H9 (cell line): ENCODE measurements around the gene MEPCE. TPM values are rescaled to one million over a fixed set of nuclear protein-coding genes. Genes with fewer than 3 reads are reported as not detected.

Experiments used
- DNase-seq: peaks from one replicate; pipeline ENCODE4 v3.0.0-alpha.2; 2017
- H2AFZ ChIP-seq: one replicate; pipeline ENCODE4 v1.6.1; 2013; ENCODE audit warnings: mild to moderate bottlenecking, low read length, control low read depth, moderate library complexity
- H2AK5ac ChIP-seq: 2 replicates; pipeline ENCODE4 v1.6.1; 2013; ENCODE audit warnings: low read length, control low read depth, mixed read lengths; ENCODE audit not compliant: insufficient read length
- H2BK120ac ChIP-seq: one replicate; pipeline ENCODE4 v1.6.1; 2013; ENCODE audit warnings: low read depth, mild to moderate bottlenecking, low read length, control low read depth, inconsistent platforms; ENCODE audit not compliant: poor library complexity, severe bottlenecking
- H2BK12ac ChIP-seq: 2 replicates; pipeline ENCODE4 v1.6.1; 2013; ENCODE audit warnings: low read length, control low read depth, mixed read lengths, low read depth; ENCODE audit not compliant: insufficient read length
- H2BK15ac ChIP-seq: 2 replicates; pipeline ENCODE4 v1.6.1; 2013; ENCODE audit warnings: low read depth, low read length, control low read depth
- H2BK20ac ChIP-seq: one replicate; pipeline ENCODE4 v1.6.1; 2013; ENCODE audit warnings: low read depth, mild to moderate bottlenecking, low read length, control low read depth, inconsistent platforms; ENCODE audit not compliant: poor library complexity, severe bottlenecking
- H2BK5ac ChIP-seq: 2 replicates; pipeline ENCODE4 v1.6.1; 2013; ENCODE audit warnings: low read length, control low read depth, mixed read lengths; ENCODE audit not compliant: insufficient read length
- H3K14ac ChIP-seq: 2 replicates; pipeline ENCODE4 v1.6.1; 2013; ENCODE audit warnings: low read length, control low read depth; ENCODE audit not compliant: insufficient read depth
- H3K18ac ChIP-seq: 2 replicates; pipeline ENCODE4 v1.6.1; 2013; ENCODE audit warnings: low read depth, mild to moderate bottlenecking, mixed read lengths, low read length, control low read depth; ENCODE audit not compliant: insufficient read length
- H3K23ac ChIP-seq: 2 replicates; pipeline ENCODE4 v1.6.1; 2013; ENCODE audit warnings: low read length, control low read depth, mixed read lengths, low read depth; ENCODE audit not compliant: insufficient read length
- H3K23me2 ChIP-seq: 2 replicates; pipeline ENCODE4 v1.6.1; 2013; ENCODE audit warnings: low read depth, mild to moderate bottlenecking, mixed read lengths, low read length, control low read depth; ENCODE audit not compliant: insufficient read length, poor library complexity, severe bottlenecking
- H3K27ac ChIP-seq: 2 replicates; pipeline ENCODE4 v1.5.1; 2013; ENCODE audit warnings: low read length, control low read depth, mixed read lengths, low read depth; ENCODE audit not compliant: insufficient read length
- H3K27me3 ChIP-seq: 2 replicates; pipeline ENCODE4 v1.6.1; 2013; ENCODE audit warnings: low read length, control low read depth, inconsistent platforms; ENCODE audit not compliant: insufficient read depth
- H3K4ac ChIP-seq: 2 replicates; pipeline ENCODE4 v1.6.1; 2013; ENCODE audit warnings: low read depth, mild to moderate bottlenecking, control low read depth, inconsistent platforms, low read length, moderate library complexity
- H3K4me1 ChIP-seq: 2 replicates; pipeline ENCODE4 v1.6.1; 2013; ENCODE audit warnings: low read length, control low read depth, inconsistent platforms; ENCODE audit not compliant: insufficient read depth
- H3K4me2 ChIP-seq: 2 replicates; pipeline ENCODE4 v1.6.1; 2013; ENCODE audit warnings: low read length, control low read depth, mixed read lengths; ENCODE audit not compliant: insufficient read length, insufficient read depth
- H3K56ac ChIP-seq: 2 replicates; pipeline ENCODE4 v1.6.1; 2013; ENCODE audit warnings: low read depth, mild to moderate bottlenecking, mixed read lengths, low read length, control low read depth; ENCODE audit not compliant: insufficient read length
- H3K79me1 ChIP-seq: 2 replicates; pipeline ENCODE4 v1.6.1; 2013; ENCODE audit warnings: low read depth, mild to moderate bottlenecking, moderate library complexity, low read length, control low read depth, inconsistent platforms; ENCODE audit not compliant: insufficient read depth, poor library complexity, severe bottlenecking
- H3K79me2 ChIP-seq: 2 replicates; pipeline ENCODE4 v1.6.1; 2013; ENCODE audit warnings: low read length, control low read depth, inconsistent platforms; ENCODE audit not compliant: insufficient read depth
- H3K9ac ChIP-seq: 2 replicates; pipeline ENCODE4 v1.6.1; 2013; ENCODE audit warnings: low read length, control low read depth, mixed read lengths; ENCODE audit not compliant: insufficient read length; ENCODE audit errors: extremely low read depth
- H3K9me3 ChIP-seq: one replicate; pipeline ENCODE4 v1.6.1; 2013; ENCODE audit warnings: low read depth, low read length, inconsistent platforms; ENCODE audit not compliant: control insufficient read depth
- H3T11ph ChIP-seq: one replicate; pipeline ENCODE4 v1.6.1; 2013; ENCODE audit warnings: mild to moderate bottlenecking, low read length, control low read depth, inconsistent platforms
- H4K20me1 ChIP-seq: one replicate; pipeline ENCODE4 v1.6.1; 2013; ENCODE audit not compliant: control insufficient read depth, insufficient read length, insufficient read depth
- H4K5ac ChIP-seq: 2 replicates; pipeline ENCODE4 v1.6.1; 2013; ENCODE audit warnings: low read depth, mild to moderate bottlenecking, mixed read lengths, low read length, control low read depth; ENCODE audit not compliant: insufficient read length
- H4K8ac ChIP-seq: replicated peaks from 2 replicates; pipeline ENCODE4 v1.6.1; 2013; ENCODE audit warnings: low read length, control low read depth, mixed read lengths, low read depth; ENCODE audit not compliant: insufficient read length
- H4K91ac ChIP-seq: 2 replicates; pipeline ENCODE4 v1.6.1; 2013; ENCODE audit warnings: low read depth, mild to moderate bottlenecking, moderate library complexity, mixed read lengths, low read length, control low read depth; ENCODE audit not compliant: insufficient read length
- H3K27ac Mint-ChIP-seq, 3 experiments: 2 replicates in 2 of 3; 3 replicates in 1 of 3; pipeline ENCODE4 v1.8.0; 2020 to 2021; ENCODE audit warnings: mixed read lengths in 3 of 3, mild to moderate bottlenecking in 1 of 3, moderate library complexity in 1 of 3
- H3K27me3 Mint-ChIP-seq: 2 replicates; pipeline ENCODE4 v1.8.0; 2021; ENCODE audit warnings: low read depth, mild to moderate bottlenecking, moderate library complexity, mixed read lengths
- H3K36me3 Mint-ChIP-seq, 3 experiments: 2 replicates in 2 of 3; 3 replicates in 1 of 3; pipeline ENCODE4 v1.8.0; 2020 to 2021; ENCODE audit warnings: low read depth in 3 of 3, mixed read lengths in 3 of 3; ENCODE audit not compliant: insufficient read depth in 1 of 3
- H3K4me1 Mint-ChIP-seq, 2 experiments: 2 replicates each; pipeline ENCODE4 v1.8.0; 2020; ENCODE audit warnings: mixed read lengths in 2 of 2
- H3K4me3 Mint-ChIP-seq, 2 experiments: 2 replicates in 1 of 2; 3 replicates in 1 of 2; pipeline ENCODE4 v1.8.0; 2020 to 2021; ENCODE audit warnings: mild to moderate bottlenecking in 2 of 2, mixed read lengths in 2 of 2, moderate library complexity in 1 of 2
- H3K9me3 Mint-ChIP-seq, 2 experiments: 2 replicates in 1 of 2; 3 replicates in 1 of 2; pipeline ENCODE4 v1.8.0; 2020; ENCODE audit warnings: mild to moderate bottlenecking in 2 of 2, mixed read lengths in 2 of 2, moderate library complexity in 1 of 2
- CTCF ChIP-seq: fragments of 200-600 bp; sonication (generic); conservative IDR thresholded peaks from 3 replicates; pipeline ENCODE4 v1.8.0; 2021; ENCODE audit warnings: antibody characterized with exemption, mild to moderate bottlenecking
- WGBS: extraction: QIAGEN DNeasy Blood & Tissue Kit; methylation state at CpG from one replicate; pipeline ENCODE4 v1.1.7; 2013; ENCODE audit warnings: missing lambda C conversion rate, low lambda C conversion rate, mixed read lengths; ENCODE audit not compliant: insufficient read length; ENCODE audit errors: extremely low coverage; 5-methylcytosine and 5-hydroxymethylcytosine counted together
- total RNA-seq: library from RNA; stranded (reverse); gene quantifications from 2 replicates; pipeline ENCODE4 v1.2.1, GENCODE V29; 2021

MEPCE gene
- total RNA-seq, 1 experiment from 2014 or later, result 68.0 TPM

GRCh38 chr7:100437150-100438100 is 7.8 kb downstream of the MEPCE start:
- Histone ChIP-seq H4K20me1 (no peaks in the 10 kb centered on the region), H2AFZ (no peak overlapping the region), H3K79me1 (no peaks in the 10 kb centered on the region), H3K23me2 (peaks cover 7% of the 10 kb centered on the region), H2BK5ac (no peak overlapping the region), H4K5ac (no peak overlapping the region), H2BK12ac (no peak overlapping the region), H3T11ph (no peak overlapping the region), H2BK15ac (no peak overlapping the region), H4K8ac (no peak overlapping the region), H2BK120ac (no peak overlapping the region), H3K9ac (no peak overlapping the region), H3K56ac (no peak overlapping the region), H2AK5ac (no peak overlapping the region), H3K4ac (no peak overlapping the region), H2BK20ac (no peak overlapping the region), H3K79me2 (no peaks in the 10 kb centered on the region), H3K9me3 (no peaks in the 10 kb centered on the region), H3K14ac (no peak overlapping the region), H3K27ac (no peak overlapping the region), H3K18ac (peak overlapping the region; percentile 49), H4K91ac (no peak overlapping the region), H3K23ac (no peak overlapping the region), H3K4me2 (no peak overlapping the region), H3K4me1 (no peaks in the 10 kb centered on the region), H3K27me3 (no peaks in the 10 kb centered on the region)
- no peak for TF ChIP-seq CTCF
- no peak for DNase-seq
- H3K9me3 Mint-ChIP-seq, result no peaks in the 10 kb centered on the region
- H3K4me3 Mint-ChIP-seq, result peak overlapping the region in 1 of 2 experiments; percentile 62; a peak in 3 of 5 replicates
- WGBS, result no CpG with 5 or more reads among the region's 28 CpGs
- H3K4me1 Mint-ChIP-seq, result peaks cover 25 to 27% of the 10 kb centered on the region in 2 experiments
- peaks cover 25 to 48% (median 26%) of the 10 kb centered on the region in 3 experiments for H3K36me3 Mint-ChIP-seq
- H3K27ac Mint-ChIP-seq, result peak overlapping the region in 1 of 3 experiments; percentile 61; a peak in 1 of 7 replicates
- peaks cover 3% of the 10 kb centered on the region; the same call in 1 of the 2 replicates for H3K27me3 Mint-ChIP-seq
